NCI-H82 (cell line): ENCODE results near the gene ARGLU1.
A peak's percentile ranks its signal among the peaks of the same experiment; 100 is the strongest.

Experiments used
- DNase-seq: peaks from one replicate; lab custom pipeline; 2025; lab: John Stamatoyannopoulos, UW

Gene ARGLU1

GRCh38 chr13:106541826-106542225, 26.1 kb downstream of the ARGLU1 start:
- no peak for DNase-seq

- DNase-seq = no peak
Observed at GRCh38 chr13:106540613-106541012, 27.3 kb downstream of the ARGLU1 start.

GRCh38 chr13:106537521-106537920, 30.4 kb downstream of the ARGLU1 start:
- no peak for DNase-seq

GRCh38 chr13:106536244-106537034, 31.5 kb downstream of the ARGLU1 start:
- peak; percentile 97 for DNase-seq

GRCh38 chr13:106535552-106536243, 32.2 kb downstream of the ARGLU1 start, which contains the start of gene EFNB2:
Gene EFNB2 (minus strand): TSS chr13:106535662. CDS start chr13:106534964, 698 bp downstream.
- DNase-seq = peak; percentile 98

GRCh38 chr13:106534639-106535551, 33.0 kb downstream of the ARGLU1 start:
- peak; percentile 69 for DNase-seq

- DNase-seq = peak; percentile 84
Observed at GRCh38 chr13:106533943-106534638, 33.8 kb downstream of the ARGLU1 start.

GRCh38 chr13:106533101-106533942, 34.6 kb downstream of the ARGLU1 start:
- peak; percentile 88 for DNase-seq

GRCh38 chr13:106532111-106532929, 35.6 kb downstream of the ARGLU1 start:
- peak; percentile 83 for DNase-seq

- DNase-seq = peak; percentile 79
Observed at GRCh38 chr13:106530980-106531481, 36.9 kb downstream of the ARGLU1 start.

GRCh38 chr13:106530171-106530851, 37.6 kb downstream of the ARGLU1 start:
- DNase-seq = peak; percentile 43

GRCh38 chr13:106529415-106530170, 38.3 kb downstream of the ARGLU1 start:
- DNase-seq = peak; percentile 93

- peak; percentile 95 for DNase-seq
Observed at GRCh38 chr13:106528718-106529414, 39.1 kb downstream of the ARGLU1 start.

GRCh38 chr13:106527826-106528225, 40.1 kb downstream of the ARGLU1 start:
- peak; percentile 34 for DNase-seq

GRCh38 chr13:106527445-106527801, 40.5 kb downstream of the ARGLU1 start:
- no peak for DNase-seq

- no peak for DNase-seq
Observed at GRCh38 chr13:106526738-106527444, 41.0 kb downstream of the ARGLU1 start.

GRCh38 chr13:106525865-106526264, 42.1 kb downstream of the ARGLU1 start:
- no peak for DNase-seq
